ENCODE results near the gene CENPH. TPM values are rescaled to one million over a fixed set of nuclear protein-coding genes. Genes with fewer than 3 reads are reported as not detected.
"Not testable (repeated sequence)": the region's sequence is repeated elsewhere in the genome, so short reads cannot be mapped to it uniquely, and the experiment has no call there.

Gene CENPH
- total and polyA plus RNA-seq, 12 donors: 0.69 to 9.8 (median 2.6) TPM; not detected in 1

GRCh38 chr5:69245031-69245430 lies 55.6 kb downstream of the CENPH start:
- H3K9me3 ChIP-seq (replicated peaks in 1 of 3): no peaks in the 10 kb centered on the region
- H3K4me1 ChIP-seq (replicated peaks in 1 of 2): peaks cover 0 to 10% of the 10 kb centered on the region in 2 donors
- no peak overlapping the region for H3K27ac ChIP-seq
- peaks cover 0 to 8% of the 10 kb centered on the region in 2 donors for H3K36me3 ChIP-seq (replicated peaks in 1 of 2)
- TF ChIP-seq CTCF (IDR thresholded peaks at IDR 0.05) (no peak), POLR2A (IDR thresholded peaks at IDR 0.05) (no peak)
- no peak for DNase-seq
- intact Hi-C loops (cut with DNase I): no loop called here
- H3K4me3 ChIP-seq: no peak overlapping the region
- no peaks in the 10 kb centered on the region for H3K27me3 ChIP-seq
- WGBS, 4 donors: 96 to 100% (median 97%) methylated on average over 5 of the region's 5 CpGs

GRCh38 chr5:69248019-69248418 lies 58.6 kb downstream of the CENPH start:
- intact Hi-C loops (cut with DNase I): no loop called here
- WGBS, 4 donors: 93 to 98% (median 96%) methylated on average over 2 of the region's 2 CpGs
- no peaks in the 10 kb centered on the region for H3K36me3 ChIP-seq (replicated peaks in 1 of 2)
- no peaks in the 10 kb centered on the region for H3K27me3 ChIP-seq
- no peak overlapping the region for H3K4me3 ChIP-seq
- DNase-seq: no peak
- H3K4me1 ChIP-seq (replicated peaks in 1 of 2): peaks cover 0 to 10% of the 10 kb centered on the region in 2 donors
- TF ChIP-seq CTCF (IDR thresholded peaks at IDR 0.05) (no peak), POLR2A (IDR thresholded peaks at IDR 0.05) (no peak)
- no peaks in the 10 kb centered on the region for H3K9me3 ChIP-seq (replicated peaks in 1 of 3)
- H3K27ac ChIP-seq: no peak overlapping the region

GRCh38 chr5:69250593-69250992 lies 61.2 kb downstream of the CENPH start:
- Histone ChIP-seq H3K27me3 (no peaks in the 10 kb centered on the region), H3K4me3 (no peak overlapping the region), H3K27ac (no peak overlapping the region), H3K4me1 (replicated peaks in 1 of 2) (peaks cover 0 to 10% of the 10 kb centered on the region in 2 donors), H3K36me3 (replicated peaks in 1 of 2) (no peaks in the 10 kb centered on the region), H3K9me3 (replicated peaks in 1 of 3) (no peaks in the 10 kb centered on the region)
- intact Hi-C loops (cut with DNase I): no loop called here
- DNase-seq: no peak
- 94 to 100% (median 98%) methylated on average over 2 of the region's 2 CpGs for WGBS, 4 donors
- no peak for TF ChIP-seq CTCF (IDR thresholded peaks at IDR 0.05)
- TF ChIP-seq POLR2A (IDR thresholded peaks at IDR 0.05): no peak

DNA sequence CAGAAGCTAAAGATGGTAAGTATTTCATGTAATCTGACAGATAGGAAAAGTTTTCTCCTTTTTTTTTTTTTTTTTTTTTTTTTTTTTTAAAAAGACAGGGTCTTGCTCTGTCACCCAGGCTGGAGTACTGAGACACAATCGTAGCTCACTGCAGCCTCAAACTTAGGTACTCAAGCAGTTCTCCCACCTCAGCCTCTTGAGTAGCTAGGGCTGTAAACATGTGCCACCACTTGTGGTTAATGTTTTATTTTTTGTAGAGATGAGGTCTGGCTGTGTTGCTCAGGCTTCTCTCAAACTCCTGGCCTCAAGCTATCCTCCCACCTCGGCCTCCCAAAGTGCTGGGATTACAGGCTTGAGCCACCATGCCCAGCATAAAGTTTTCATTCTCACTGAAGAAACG lies 63.1 kb downstream of the CENPH start:
- TF ChIP-seq POLR2A (IDR thresholded peaks at IDR 0.05): no peak
- TF ChIP-seq CTCF (IDR thresholded peaks at IDR 0.05): no peak
- Histone ChIP-seq H3K27ac (no peak overlapping the region), H3K4me1 (replicated peaks in 1 of 2) (peaks cover 0 to 6% of the 10 kb centered on the region in 2 donors), H3K4me3 (no peak overlapping the region), H3K9me3 (replicated peaks in 1 of 3) (no peaks in the 10 kb centered on the region), H3K36me3 (replicated peaks in 1 of 2) (peaks cover 0 to 10% of the 10 kb centered on the region in 2 donors), H3K27me3 (no peaks in the 10 kb centered on the region)
- WGBS, 4 donors: 90 to 92% (median 91%) methylated on average over 3 of the region's 3 CpGs
- intact Hi-C loops (cut with DNase I): no loop called here
- no peak for DNase-seq

DNA sequence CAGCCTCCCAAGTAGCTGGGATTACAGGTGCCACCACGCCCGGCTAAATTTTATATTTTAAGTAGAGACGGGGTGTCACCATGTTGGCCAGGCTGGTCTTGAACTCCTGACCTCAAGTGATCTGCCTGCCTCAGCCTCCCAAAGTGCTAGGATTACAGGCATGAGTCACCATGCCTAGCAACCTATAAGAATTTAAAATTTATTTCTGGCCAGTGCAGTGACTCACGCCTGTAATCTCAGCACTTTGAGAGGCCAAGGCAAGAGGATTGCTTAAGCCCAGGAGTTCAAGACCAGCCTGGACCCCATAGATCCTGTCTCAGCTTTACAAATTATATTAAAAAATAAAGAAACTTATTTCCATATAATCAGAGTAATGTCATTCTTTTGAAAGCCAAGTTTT lies 66.6 kb downstream of the CENPH start:
- H3K4me1 ChIP-seq (replicated peaks in 1 of 2); H3K4me3 ChIP-seq; intact Hi-C loops (cut with DNase I); H3K27ac ChIP-seq; H3K27me3 ChIP-seq; H3K9me3 ChIP-seq (replicated peaks in 1 of 3); DNase-seq: not testable (repeated sequence)
- peaks cover 0 to 33% of the 10 kb centered on the region in 2 donors for H3K36me3 ChIP-seq (replicated peaks in 1 of 2)
- 81 to 85% (median 82%) methylated on average over 4 of the region's 4 CpGs for WGBS, 4 donors
